Panc1 (cell line): Measurements from ENCODE around the gene ORAI1. TPM values are rescaled to one million over a fixed set of nuclear protein-coding genes. Genes with fewer than 3 reads are reported as not detected.

Experiments
- ATAC-seq: fragments of 200-7000 bp; cut with Tn5 transposase; 2 replicates; pipeline ENCODE4 v1.9.1; 2020; ENCODE audit warnings: mild to moderate bottlenecking, moderate library complexity
- BruUV-seq: library from RNA; stranded (reverse); fragments of 400-500 nt; replicated peaks from 2 replicates; lab custom pipeline; 2021; lab: Mats Ljungman, UMichigan
- CTCF ChIA-PET: fragments of 300-600 bp; sonication (Branson Sonifier 250); formaldehyde crosslinking; loops from one replicate; lab custom pipeline; 2022; ENCODE audit warnings: antibody characterized with exemption; lab: Charles Lee
- POLR2A ChIA-PET: fragments of 300-600 bp; sonication (Branson Sonifier 250); formaldehyde crosslinking; loops from one replicate; lab custom pipeline; 2022; ENCODE audit warnings: antibody characterized with exemption; lab: Charles Lee
- DNase-seq: peaks from one replicate; pipeline ENCODE4 v3.0.0-alpha.2; 2010; ENCODE audit warnings: low read depth, low spot score
- H3K27ac ChIP-seq: 2 replicates; pipeline ENCODE4 v1.5.1; 2011; ENCODE audit warnings: mild to moderate bottlenecking, low read length, inconsistent platforms
- H3K27me3 ChIP-seq: fragments of 200-500 bp; sonication (Bioruptor generic); 2 replicates; pipeline ENCODE4 v1.6.0; 2014; ENCODE audit warnings: low read length, inconsistent platforms; ENCODE audit not compliant: control insufficient read depth, insufficient read depth
- H3K36me3 ChIP-seq: fragments of 200-500 bp; sonication (Bioruptor generic); 2 replicates; pipeline ENCODE4 v1.5.1; 2014; ENCODE audit warnings: inconsistent platforms, mild to moderate bottlenecking, low read length, moderate library complexity; ENCODE audit not compliant: control insufficient read depth, insufficient read depth
- H3K4me1 ChIP-seq: 2 replicates; pipeline ENCODE4 v1.5.1; 2011; ENCODE audit warnings: inconsistent platforms, mild to moderate bottlenecking, low read length, moderate library complexity; ENCODE audit not compliant: control insufficient read depth, insufficient read depth
- H3K4me3 ChIP-seq, 2 experiments: 2 replicates each; pipeline ENCODE4 v1.5.1; 2011 to 2012; ENCODE audit warnings: low read depth in 2 of 2, low read length in 2 of 2, mild to moderate bottlenecking in 2 of 2, inconsistent platforms in 1 of 2, moderate library complexity in 1 of 2
- H3K9me3 ChIP-seq: fragments of 200-500 bp; sonication (Bioruptor generic); 2 replicates; pipeline ENCODE4 v1.5.1; 2014; ENCODE audit warnings: low read depth, mild to moderate bottlenecking, inconsistent platforms, low read length, moderate library complexity; ENCODE audit not compliant: control insufficient read depth, insufficient read depth
- POLR2AphosphoS5 ChIP-seq: IDR thresholded peaks from 2 replicates; pipeline ENCODE4 v1.6.1; 2012; ENCODE audit warnings: mild to moderate bottlenecking, low read depth, low read length, moderate library complexity
- REST ChIP-seq, 2 experiments: IDR thresholded peaks; 2 replicates each; pipeline ENCODE4 v1.6.1; 2011 to 2012; ENCODE audit warnings: low read depth in 2 of 2, control low read depth in 1 of 2, low read length in 1 of 2, mild to moderate bottlenecking in 1 of 2, moderate library complexity in 1 of 2; ENCODE audit not compliant: insufficient read depth in 1 of 2
- SIN3A ChIP-seq: IDR thresholded peaks from 2 replicates; pipeline ENCODE4 v1.6.1; 2012; ENCODE audit warnings: low read depth, mild to moderate bottlenecking, low read length, moderate library complexity, borderline replicate concordance; ENCODE audit not compliant: insufficient read depth
- TCF7L2 ChIP-seq: IDR thresholded peaks from 2 replicates; pipeline ENCODE4 v1.6.1; 2011; ENCODE audit warnings: mild to moderate bottlenecking, low read depth, low read length, inconsistent platforms
- in situ Hi-C: cut with HindIII; loops from 2 replicates; pipeline ENCODE4 v1.10.0; 2016; ENCODE audit warnings: low sequenced_read_pairs, low pct_unique_long_range_greater_than_20kb
- intact Hi-C: fragments of 100-400 bp; cut with micrococcal nuclease; formaldehyde crosslinking; loops from one replicate; pipeline ENCODE4 v1.10.0; 2022; ENCODE audit not compliant: unreplicated experiment
- total RNA-seq: library from RNA; stranded (reverse); gene quantifications from one replicate; pipeline ENCODE4 v1.2.1, GENCODE V29; 2021; ENCODE audit not compliant: unreplicated experiment
- TF ChIP-seq, protein P1 (sequence below): fragments of 450-650 bp; IDR thresholded peaks from 2 replicates; pipeline ENCODE4 v1.5.1; 2017; ENCODE audit warnings: mild to moderate bottlenecking

ORAI1 gene
- total RNA-seq, 1 experiment from 2014 or later: 36.7 TPM

GRCh38 chr12:121626853-121627640 is 717 bp downstream of the ORAI1 start:
- DNase-seq (no peak), ATAC-seq (peak; percentile 67)
- ChIA-PET POLR2A (interaction anchor here (0.6 kb wide), 2 partner anchors 235 to 726 kb away, joined by 3 to 14 read pairs; no protein-coding TSS in a partner anchor), CTCF (interaction anchor here (0.6 to 4.9 kb wide), 3 partner anchors 27 to 75 kb away, joined by 3 to 31 read pairs (median 3); partner anchors contain the start of gene MORN3)
- Histone ChIP-seq H3K4me1 (peaks cover 27% of the 10 kb centered on the region), H3K4me3 (peak overlapping the region; percentile 73 to 94), H3K9me3 (no peaks in the 10 kb centered on the region), H3K27me3 (no peaks in the 10 kb centered on the region), H3K27ac (peak overlapping the region; percentile 84), H3K36me3 (no peaks in the 10 kb centered on the region)
- in situ Hi-C loops (no loop called here), intact Hi-C loops (loop anchor here (10.0 kb wide), 1 partner anchor 72 kb away; no protein-coding TSS in a partner anchor)
- BruUV-seq: no TSS peak
- TF ChIP-seq, protein P1, sequence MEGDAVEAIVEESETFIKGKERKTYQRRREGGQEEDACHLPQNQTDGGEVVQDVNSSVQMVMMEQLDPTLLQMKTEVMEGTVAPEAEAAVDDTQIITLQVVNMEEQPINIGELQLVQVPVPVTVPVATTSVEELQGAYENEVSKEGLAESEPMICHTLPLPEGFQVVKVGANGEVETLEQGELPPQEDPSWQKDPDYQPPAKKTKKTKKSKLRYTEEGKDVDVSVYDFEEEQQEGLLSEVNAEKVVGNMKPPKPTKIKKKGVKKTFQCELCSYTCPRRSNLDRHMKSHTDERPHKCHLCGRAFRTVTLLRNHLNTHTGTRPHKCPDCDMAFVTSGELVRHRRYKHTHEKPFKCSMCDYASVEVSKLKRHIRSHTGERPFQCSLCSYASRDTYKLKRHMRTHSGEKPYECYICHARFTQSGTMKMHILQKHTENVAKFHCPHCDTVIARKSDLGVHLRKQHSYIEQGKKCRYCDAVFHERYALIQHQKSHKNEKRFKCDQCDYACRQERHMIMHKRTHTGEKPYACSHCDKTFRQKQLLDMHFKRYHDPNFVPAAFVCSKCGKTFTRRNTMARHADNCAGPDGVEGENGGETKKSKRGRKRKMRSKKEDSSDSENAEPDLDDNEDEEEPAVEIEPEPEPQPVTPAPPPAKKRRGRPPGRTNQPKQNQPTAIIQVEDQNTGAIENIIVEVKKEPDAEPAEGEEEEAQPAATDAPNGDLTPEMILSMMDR: no peak; the same call in 1 of the 2 replicates
- peak; percentile 46; the same call in 1 of the 2 replicates for TF ChIP-seq POLR2AphosphoS5
- TF ChIP-seq TCF7L2: no peak
- no peak for TF ChIP-seq REST (IDR thresholded peaks at IDR 0.05; ENCODE audit: insufficient read depth in 1 of 2, low read depth in 2 of 2, low read length in 1 of 2)
- TF ChIP-seq SIN3A: 0 out of 2 replicates have a peak, but pooled peaks have one; percentile 42

DNA sequence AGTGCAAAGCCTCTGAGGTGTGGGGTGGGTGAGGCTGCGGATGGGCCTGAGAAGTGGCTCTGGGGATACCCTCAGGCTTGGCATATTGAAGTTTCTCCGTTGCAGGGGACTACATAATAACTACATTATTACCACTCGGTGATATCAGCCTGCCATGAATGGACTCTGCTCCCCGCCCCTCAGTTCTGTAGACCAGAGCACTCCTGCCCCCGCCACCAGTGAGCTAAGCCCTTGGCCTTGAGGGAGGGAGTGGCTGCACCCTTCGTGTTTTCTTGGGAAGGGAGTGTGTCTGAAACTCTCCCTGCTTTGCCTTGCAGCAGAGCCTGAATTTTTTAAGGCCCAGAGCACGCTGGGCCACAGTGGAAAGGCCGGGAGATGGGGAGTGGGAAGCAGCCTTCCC is 1.7 kb downstream of the ORAI1 start:
- no peaks in the 10 kb centered on the region for H3K36me3 ChIP-seq
- in situ Hi-C loops (no loop called here), intact Hi-C loops (loop anchor here (10.0 kb wide), 1 partner anchor 73 kb away; no protein-coding TSS in a partner anchor)
- TF ChIP-seq REST (IDR thresholded peaks at IDR 0.05; ENCODE audit: insufficient read depth in 1 of 2, low read depth in 2 of 2, low read length in 1 of 2): no peak
- no peak for TF ChIP-seq POLR2AphosphoS5
- TF ChIP-seq TCF7L2: no peak
- no peak for TF ChIP-seq SIN3A
- ChIA-PET CTCF (interaction anchor here (0.5 to 4.9 kb wide), 2 partner anchors 55 to 76 kb away, joined by 5 to 31 read pairs; no protein-coding TSS in a partner anchor), POLR2A (no interaction called here)
- peak overlapping the region; percentile 73 to 94 for H3K4me3 ChIP-seq
- no TSS peak for BruUV-seq
- H3K4me1 ChIP-seq: peaks cover 35% of the 10 kb centered on the region
- ATAC-seq: no peak
- no peaks in the 10 kb centered on the region for H3K9me3 ChIP-seq
- no peaks in the 10 kb centered on the region for H3K27me3 ChIP-seq
- DNase-seq: no peak
- H3K27ac ChIP-seq: peak overlapping the region; percentile 84
